Erythroblast (primary cell): ENCODE measurements around the gene C1S.

Experiments
- GATA1 ChIP-seq: IDR thresholded peaks from 2 replicates; pipeline ENCODE4 v1.6.1; 2011; ENCODE audit warnings: low read depth, mild to moderate bottlenecking, control low read depth, low read length, moderate library complexity
- POLR2A ChIP-seq: IDR thresholded peaks from 2 replicates; pipeline ENCODE4 v1.6.1; 2011; ENCODE audit warnings: mild to moderate bottlenecking, low read length

DNA sequence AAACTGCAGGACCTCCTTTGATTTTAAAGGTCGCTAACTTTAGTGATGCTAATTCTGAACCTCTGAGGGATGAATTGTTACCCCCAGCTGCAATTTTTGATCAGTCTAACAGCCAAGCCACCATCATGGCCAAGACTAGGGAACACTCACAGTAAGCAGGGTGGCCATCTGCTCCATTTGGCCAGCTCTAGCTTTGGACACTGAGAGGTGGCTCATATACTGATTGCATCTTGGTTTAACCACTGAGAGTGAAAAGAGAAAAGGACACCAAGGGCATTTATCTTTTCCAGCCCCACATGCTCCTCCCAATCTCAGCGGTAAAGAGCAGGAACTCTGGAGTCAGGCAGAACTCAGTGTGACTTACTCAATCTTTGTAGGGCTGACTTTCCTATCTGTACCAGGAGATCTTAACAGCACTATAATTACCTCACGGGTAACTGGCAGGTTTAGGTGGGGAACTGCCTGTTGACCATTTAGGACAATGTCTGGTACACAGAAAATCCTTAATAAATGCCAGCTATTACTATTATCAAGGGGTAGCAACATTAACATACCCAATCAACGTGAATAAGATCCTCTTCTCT is 48.4 kb upstream of the C1S start:
- TF ChIP-seq POLR2A: no peak
- TF ChIP-seq GATA1: no peak
